GM18499 (cell line): Measurements from ENCODE around the gene HSD11B1.

Experiments
- ATAC-seq: cut with Tn5 transposase; IDR thresholded peaks from one replicate; pipeline ENCODE4 v1.9.1; 2021; ENCODE audit warnings: moderate number of reproducible peaks; ENCODE audit not compliant: insufficient read depth, unreplicated experiment

The HSD11B1 gene

GRCh38 chr1:209778102-209778501, 73.5 kb downstream of the HSD11B1 start:
- no peak for ATAC-seq

DNA sequence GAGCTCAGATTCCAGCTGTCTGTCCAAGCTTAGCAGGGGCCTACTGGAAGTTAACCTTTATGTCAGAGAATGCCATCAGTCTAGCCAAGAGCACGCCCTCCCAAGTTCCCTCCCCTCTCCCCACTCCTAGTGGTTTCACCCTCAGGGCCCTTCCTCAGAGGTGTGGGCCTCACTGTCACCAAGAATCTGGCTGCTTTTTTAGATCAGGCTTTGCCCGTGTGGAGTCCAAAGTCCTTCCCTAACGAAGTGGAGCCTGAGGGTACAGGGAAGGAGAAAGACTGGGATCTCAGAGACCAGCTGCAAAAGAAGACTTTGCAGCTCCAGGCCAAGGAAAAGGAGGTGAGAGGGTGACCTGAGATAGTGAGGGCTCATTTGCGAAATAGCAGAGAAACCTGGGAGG, 75.6 kb downstream of the HSD11B1 start:
- ATAC-seq = no peak

DNA sequence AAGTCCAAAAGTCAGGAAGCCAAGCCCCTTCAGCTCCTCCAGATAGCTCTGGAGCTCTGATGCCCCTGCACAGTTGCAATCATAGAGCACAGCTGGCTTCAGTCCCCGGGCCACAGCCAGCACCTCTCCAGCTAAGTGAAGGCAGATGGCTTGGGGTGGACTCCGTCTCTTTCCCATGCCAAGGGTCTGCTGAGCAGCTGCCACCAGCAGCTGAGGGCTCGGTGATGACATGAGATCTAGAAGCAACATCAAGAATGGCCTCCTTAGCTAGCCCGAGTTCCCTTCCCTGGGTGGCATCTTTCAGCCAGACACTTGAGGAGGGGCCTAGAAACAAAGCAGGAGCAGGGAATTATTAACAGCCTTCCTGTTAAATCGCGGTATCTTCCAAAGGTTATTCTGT, 78.7 kb downstream of the HSD11B1 start:
- no peak for ATAC-seq
